Activated T-cell treated with anti-CD3 and anti-CD28 coated beads for 4 hours (primary cell): Measurements from ENCODE around the gene CPS1.

ENCODE experiments used
- DNase-seq: peaks from one replicate; pipeline ENCODE4 v3.0.0-alpha.2; 2020

Gene CPS1

DNA sequence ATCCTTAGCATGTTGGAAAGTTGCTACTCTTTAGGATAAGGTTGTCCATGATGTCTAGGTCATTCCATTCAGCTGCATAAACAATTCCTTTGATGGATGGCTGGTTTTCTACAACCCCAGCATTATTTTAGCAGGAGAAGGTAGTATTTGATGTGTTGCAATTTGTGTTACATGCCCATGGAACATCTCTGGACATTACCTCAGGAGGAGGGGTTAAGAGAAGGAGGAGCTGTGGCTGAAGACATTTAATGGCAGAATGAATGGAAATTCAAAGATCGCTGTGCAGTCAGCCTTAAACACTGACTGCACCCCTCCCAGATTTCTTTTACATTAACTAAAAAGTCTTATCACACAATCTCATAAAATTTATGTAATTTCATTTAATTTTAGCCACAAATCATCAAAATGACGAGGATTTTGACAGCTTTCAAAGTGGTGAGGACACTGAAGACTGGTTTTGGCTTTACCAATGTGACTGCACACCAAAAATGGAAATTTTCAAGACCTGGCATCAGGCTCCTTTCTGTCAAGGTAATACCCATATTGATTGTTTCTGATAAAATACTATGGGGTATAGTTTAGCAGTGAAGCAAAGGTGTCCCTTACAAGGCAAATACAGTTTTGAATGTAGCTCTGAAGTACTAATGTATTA lies at the start of gene CPS1:
TSS of gene CPS1 (plus strand) at position 271 of the 652 bp plus-strand sequence. CDS start at position 406, 135 bp downstream.
- DNase-seq: no peak

GRCh38 chr2:210515911-210516310 lies 40.5 kb upstream of the CPS1 start:
- DNase-seq: no peak

GRCh38 chr2:210517264-210517663 lies 39.1 kb upstream of the CPS1 start:
- DNase-seq: no peak

DNA sequence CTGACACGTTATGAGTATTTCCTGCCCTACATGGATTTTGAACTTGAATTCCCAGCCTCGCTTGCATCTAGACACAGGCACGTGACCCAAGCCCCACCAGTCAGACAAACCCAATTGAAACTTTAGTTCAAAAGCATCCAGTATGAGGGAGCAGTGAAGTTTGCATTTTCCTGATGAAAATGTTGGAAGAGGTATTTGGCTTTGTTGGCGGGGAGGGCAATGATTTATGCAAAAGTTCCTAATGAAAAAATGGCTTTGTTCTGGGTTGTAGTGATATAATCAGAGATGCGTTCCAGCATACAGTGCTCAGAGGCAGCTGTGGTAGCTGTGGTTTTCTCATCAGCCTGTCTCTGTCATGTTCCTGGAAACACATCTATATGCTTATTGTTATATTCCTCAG lies 36.8 kb upstream of the CPS1 start:
- no peak for DNase-seq

- DNase-seq: no peak
These were observed 34.0 kb upstream of the CPS1 start for GRCh38 chr2:210522399-210522798.

DNA sequence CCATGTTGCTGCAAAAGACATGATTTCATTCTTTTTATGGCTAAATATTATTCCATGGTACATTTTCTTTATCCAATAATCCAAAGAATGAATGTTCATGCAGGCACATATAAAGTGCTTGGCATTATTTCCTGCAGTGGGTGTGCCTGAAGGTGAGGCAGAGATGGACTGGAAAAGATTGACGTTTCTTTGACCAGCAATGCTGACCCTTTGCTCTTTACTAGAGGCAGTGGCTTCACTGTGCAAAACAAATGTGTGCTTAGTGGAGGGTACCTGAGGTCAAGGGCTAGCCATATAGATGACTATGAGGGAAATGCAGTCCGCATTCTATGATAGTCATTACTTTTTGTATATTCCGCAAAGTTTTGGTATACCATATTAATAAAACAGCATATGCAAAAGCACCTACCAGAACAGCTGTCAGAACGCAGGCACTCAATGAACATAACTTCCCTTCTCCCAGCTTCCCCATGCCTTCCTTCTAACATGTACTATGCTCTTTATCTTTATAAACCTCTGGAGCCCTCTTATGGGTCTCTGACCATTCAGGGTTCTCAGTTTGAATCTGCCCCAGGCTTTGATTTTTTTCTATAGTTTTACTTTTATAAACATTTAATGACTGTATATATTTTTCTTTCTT lies 32.6 kb upstream of the CPS1 start:
- no peak for DNase-seq

GRCh38 chr2:210524533-210524932 lies 31.9 kb upstream of the CPS1 start:
- no peak for DNase-seq

DNA sequence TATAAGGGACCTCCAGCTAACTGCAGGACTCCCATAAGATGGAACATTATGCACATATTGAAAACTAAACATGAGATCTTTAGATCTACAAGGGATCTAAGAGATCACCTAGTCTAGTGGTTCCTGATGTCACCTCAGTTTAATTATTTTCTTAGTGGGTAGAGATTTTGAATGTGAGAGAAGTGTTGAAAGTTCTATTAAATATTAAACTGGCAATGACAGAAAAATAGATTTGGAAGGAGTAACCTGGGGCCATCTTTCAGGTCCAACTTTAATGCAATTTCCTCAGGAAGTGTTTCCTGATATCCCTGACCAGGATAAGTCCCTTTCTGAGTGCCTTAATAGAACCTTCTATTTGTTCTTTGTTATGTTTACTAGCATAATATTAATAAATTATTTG lies 29.1 kb upstream of the CPS1 start:
- DNase-seq: no peak

DNA sequence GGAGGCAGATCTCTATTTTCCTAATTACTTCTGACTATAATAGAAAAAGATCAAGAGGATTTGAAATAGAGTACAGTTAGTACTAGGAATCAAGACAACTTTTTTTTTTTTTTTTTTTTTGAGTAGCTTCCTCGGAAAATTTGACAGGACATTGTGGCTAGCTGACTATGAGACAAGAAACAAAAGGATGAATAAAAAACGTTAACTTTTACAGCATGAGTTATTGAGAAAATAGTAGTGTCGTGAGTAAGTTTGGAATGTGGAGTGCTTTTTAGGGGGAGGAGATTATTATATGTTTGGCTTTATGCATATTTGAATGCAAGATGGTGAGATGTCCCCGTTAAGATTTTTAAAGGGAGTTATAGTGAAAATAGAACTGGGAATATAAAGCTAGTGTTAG lies 27.7 kb upstream of the CPS1 start:
- no peak for DNase-seq

GRCh38 chr2:210531050-210531449 lies 25.3 kb upstream of the CPS1 start:
- DNase-seq: no peak

GRCh38 chr2:210531482-210531881 lies 24.9 kb upstream of the CPS1 start:
- no peak for DNase-seq

GRCh38 chr2:210533389-210533788 lies 23.0 kb upstream of the CPS1 start:
- DNase-seq: no peak

GRCh38 chr2:210534879-210535278 lies 21.5 kb upstream of the CPS1 start:
- no peak for DNase-seq

DNA sequence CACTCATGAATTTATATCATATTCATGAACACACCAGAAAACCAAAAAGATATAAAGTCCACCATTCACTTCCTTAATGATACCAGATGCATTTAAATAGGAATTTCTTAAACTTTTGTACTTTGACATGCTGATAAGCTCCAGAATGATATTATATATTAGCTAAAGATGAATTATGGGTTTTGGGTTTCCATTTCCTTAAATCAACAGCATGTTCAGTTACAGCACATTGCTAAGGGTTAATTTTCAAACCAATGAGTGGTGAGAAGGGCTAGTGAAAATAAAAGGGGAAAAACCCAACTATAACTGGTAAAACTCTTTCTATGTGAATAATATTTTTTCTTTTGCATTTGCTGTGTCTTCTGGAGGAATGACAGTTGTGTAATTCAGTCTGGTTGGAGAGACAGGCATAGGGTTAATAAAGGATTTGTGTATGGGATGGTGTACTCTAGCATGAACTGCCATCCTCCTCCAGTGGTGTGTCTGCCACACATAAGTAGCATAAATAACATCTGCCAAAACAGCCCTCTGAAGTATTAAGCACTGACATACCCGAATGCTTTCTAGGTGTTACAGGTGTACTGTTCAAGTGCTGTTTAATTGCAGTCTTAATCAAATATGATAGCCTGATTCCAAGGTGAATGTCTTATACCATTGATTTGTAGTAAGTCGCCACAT lies 19.3 kb upstream of the CPS1 start:
- DNase-seq: no peak

GRCh38 chr2:210539035-210539434 lies 17.4 kb upstream of the CPS1 start:
- no peak for DNase-seq

GRCh38 chr2:210539578-210540416 lies 16.6 kb upstream of the CPS1 start:
- no peak for DNase-seq

GRCh38 chr2:210540471-210540870 lies 15.9 kb upstream of the CPS1 start:
- no peak for DNase-seq

GRCh38 chr2:210540900-210541289 lies 15.5 kb upstream of the CPS1 start:
- DNase-seq: no peak

GRCh38 chr2:210541290-210541902 lies 15.0 kb upstream of the CPS1 start:
- DNase-seq: no peak

DNA sequence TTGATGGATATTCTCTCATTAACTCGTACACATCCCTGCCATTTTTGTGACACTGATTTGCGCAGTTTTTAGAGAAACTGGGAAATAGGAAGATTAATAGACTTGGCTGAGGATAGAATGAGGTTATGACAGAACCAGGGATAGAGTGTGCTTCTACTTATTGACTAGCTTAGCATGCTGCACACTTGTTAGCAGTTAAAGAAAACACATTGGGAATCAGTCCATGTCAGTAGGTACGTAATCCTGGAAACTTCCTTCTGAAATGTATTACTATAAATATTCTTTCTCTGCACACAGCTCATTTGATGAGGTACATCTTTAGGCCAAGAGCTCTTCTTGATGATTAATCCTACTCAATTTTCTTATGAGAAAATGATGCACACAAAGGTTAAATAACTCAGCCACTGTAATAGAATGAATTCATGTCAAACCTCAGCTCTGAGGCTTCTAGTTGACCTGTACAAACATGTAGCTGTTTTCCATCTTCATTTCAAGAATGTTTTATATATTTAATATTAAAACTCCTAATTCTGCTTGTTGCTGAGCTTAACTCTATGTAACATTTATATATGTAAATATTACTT lies 12.3 kb upstream of the CPS1 start:
- DNase-seq: no peak

DNA sequence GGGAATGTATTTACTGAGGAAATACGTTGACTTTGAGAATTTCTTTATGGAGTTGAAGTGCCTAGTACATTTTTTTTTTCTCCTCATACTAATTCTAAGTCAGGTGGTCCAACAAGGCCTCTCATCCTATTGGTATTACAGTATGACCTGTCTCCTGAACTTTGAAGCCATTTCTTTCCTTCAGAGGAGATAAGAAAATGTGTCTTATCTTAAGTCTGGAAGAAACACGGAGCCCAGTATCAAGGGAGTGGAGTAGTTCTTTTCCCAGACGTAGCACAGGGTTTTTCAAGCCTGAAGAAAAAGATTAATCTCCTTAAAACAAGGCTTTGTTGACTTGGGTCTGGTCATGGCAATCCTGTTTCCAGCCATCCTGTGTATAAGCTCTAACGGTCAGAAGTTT lies 11.6 kb upstream of the CPS1 start:
- DNase-seq: no peak

- no peak for DNase-seq
These were observed 9.8 kb upstream of the CPS1 start for GRCh38 chr2:210546424-210547208.
